ENCODE results near the gene CBY2.

The CBY2 gene

DNA sequence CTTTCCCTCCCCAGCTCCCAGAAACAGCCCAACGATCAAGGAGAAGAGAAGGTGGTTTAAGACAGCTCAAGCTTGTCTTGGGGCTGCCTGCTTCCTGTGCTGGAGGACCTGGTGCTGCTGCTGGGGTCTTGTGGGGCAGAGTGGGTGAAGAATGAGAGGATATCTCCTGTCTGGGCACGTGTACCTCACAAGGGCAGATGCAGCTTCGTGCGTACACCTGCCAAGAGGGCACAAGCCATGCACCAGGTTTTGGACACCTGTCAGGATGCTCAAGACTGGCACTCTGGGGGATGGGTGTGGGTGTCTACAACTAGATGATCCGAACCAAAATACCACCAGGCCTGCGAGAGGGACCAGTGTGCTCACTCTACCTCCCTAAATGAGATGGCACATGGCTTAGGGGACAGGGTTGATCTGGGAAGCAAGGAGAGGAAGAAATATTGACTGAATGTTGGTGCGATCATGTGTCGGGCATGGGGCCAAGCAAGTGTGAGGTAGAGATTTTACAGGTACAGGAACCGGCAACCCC is 2.2 kb downstream of the CBY2 start:
- no peak for DNase-seq

DNA sequence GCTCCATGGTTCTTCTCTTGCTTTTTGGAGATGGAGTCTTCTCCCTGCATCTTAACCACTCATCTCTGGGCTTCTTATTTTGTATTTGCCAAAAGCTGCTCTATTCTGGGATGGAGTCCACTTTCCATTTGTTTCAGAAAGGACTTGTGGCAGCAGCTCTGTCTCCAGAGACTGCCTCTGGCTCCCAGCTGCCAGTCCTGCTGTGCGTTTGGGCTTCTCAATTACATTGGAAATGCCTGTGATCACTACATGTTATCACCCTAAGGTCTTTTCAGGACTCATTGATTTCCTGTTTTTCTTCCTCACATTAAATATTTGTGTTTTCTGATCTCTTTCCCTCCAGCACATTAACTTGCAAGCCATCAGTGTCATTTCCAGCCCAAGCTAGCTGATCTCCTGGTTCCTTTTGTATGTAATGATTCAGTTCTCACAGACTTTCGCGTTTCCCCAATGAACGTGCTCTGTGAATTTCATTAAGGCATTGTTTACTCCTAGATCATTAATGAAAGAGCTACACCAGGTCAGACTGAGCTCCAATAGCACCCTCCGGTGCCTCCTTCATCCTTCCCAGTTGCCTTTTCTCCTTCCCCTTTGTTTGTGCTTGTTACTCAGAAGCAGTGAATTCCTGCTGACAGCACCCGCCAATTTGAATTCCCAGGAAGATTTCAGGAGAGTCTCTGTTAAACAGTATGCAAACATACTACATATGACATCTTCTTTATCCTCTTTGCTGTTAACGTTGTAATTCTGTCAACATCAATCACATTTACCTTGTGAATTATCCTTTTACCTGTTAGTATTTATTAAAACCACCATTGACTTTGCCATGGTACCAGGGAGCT is 3.0 kb downstream of the CBY2 start:
- DNase-seq: no peak

DNA sequence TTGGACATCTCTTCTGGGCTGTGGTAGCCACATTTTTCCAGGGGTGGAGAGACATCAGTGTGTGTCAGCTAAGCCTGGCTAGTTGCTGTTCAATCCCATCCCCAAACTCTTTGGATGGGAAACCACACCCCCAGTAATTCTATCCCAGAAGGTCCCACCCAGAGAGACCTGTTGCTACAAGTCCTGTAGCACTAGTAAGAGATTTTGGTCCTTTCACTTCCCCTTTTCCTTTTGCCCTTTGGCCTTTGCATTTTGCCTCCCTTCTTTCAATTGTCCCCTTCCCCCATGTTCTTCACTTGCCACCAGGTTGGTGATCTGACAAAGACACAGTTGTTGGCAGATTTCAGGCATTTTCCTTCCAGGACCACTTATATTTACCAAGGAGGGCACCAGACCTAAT is 3.8 kb downstream of the CBY2 start:
- DNase-seq: no peak

DNA sequence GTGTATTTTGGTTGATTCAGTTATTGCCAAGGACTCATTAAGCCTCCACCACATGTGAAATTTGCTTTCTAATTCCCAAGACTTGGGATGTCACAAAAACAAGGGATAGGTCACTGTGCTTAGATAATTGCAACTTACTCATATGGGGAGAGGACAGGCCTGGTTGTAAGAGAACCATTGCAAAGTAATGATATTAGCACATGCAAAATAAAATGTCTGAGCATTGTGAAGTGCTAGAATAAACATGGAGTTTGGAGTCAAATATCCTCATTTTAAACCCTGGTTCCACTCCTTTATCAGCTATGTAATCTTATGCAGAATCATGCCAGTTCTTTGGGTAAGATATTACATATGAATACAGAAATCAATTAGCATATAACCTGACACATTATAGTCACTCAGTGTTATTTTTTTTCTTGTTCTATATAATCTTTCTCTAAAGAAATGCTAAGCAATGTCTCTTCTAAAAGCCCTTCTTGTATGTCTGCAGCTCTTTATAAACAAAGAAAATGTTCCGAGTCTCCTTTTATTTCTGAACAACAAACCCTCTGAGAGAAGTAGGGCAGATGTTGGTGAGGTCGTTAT is 5.5 kb downstream of the CBY2 start:
- DNase-seq: no peak

DNA sequence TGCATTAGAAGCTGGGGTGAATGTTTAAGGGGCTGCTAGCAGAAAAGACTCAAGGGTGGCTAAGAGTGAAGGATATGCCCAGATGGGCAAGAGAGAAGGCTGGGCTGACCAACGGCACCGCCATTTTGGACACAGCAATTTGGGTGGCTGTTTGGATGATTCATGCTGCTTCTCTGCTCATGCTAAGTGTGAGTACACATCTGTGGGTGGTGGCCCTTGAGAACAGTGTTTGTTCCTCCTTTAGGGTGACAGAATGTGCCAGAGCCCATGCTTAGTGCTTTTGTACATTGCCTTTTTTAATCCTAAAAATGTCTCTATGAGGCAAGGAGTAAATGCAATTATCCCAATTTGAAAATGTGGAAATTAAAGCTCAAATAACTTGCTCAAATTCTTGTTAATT is 9.8 kb downstream of the CBY2 start:
- DNase-seq: no peak

DNA sequence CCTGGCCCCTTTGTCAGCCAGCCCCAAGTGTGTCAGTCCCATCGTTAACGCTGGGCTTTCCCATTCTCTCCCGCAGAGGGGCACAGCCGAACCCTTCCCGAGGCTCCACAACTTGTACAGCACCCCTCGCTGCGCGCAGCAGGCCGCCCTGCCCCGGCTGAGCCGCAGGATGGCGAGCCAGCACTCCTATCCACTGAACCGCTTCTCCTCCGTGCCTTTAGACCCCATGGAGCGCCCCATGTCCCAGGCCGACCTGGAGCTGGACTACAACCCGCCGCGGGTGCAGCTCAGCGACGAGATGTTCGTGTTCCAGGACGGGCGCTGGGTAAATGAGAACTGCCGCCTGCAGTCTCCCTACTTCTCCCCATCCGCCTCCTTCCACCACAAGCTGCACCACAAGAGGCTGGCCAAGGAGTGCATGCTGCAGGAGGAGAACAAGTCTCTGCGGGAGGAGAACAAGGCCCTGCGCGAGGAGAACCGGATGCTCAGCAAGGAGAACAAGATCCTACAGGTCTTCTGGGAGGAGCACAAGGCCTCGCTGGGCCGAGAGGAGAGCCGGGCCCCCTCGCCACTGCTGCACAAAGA is 11.1 kb downstream of the CBY2 start:
- no peak for DNase-seq

DNA sequence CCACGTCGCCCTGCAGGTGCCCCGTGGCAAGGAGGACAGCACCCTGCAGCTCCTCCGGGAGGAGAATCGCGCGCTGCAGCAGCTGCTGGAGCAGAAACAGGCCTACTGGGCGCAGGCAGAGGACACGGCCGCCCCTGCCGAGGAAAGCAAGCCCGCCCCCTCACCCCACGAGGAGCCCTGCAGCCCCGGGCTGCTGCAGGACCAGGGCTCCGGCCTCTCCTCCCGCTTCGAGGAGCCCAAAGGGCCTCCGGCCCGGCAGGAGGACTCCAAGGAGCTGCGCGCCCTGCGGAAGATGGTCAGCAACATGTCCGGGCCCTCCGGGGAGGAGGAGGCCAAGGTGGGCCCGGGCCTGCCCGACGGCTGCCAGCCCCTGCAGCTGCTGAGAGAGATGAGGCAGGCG is 11.6 kb downstream of the CBY2 start:
- no peak for DNase-seq

DNA sequence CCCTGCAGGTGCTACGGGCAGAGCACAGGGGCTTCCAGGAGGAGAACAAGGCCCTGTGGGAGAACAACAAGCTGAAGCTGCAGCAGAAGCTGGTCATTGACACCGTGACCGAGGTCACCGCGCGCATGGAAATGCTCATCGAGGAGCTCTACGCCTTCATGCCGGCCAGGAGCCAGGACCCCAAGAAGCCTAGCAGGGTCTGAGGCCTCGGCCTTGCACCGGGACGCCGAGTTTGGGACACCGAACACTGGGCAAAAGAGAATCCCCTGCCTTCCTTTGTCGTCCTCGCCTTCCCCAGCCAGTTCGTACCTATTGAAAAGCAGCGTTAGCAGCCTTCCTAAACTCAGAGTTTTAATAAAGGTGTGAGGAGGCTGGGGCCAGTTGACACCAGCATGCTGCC is 12.1 kb downstream of the CBY2 start:
- DNase-seq: no peak

DNA sequence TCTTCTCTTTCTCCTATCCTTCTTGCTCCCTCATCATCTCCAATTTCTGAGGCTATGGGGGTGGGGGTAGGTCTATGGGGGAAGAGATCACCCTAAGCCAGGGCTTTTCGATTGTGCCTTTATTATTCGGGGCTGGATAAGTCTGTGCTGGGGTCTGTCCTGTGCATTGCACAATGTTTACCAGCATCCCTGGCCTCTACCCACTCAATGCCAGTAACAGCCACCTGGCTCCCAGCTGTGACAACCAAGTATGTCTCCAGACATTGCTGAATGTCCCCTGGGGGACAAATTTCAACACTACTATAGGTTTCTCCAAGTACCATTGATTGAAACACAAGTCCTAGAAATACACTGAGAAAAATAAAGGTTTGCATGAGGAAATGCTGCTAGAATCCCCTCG is 13.2 kb downstream of the CBY2 start:
- no peak for DNase-seq

DNA sequence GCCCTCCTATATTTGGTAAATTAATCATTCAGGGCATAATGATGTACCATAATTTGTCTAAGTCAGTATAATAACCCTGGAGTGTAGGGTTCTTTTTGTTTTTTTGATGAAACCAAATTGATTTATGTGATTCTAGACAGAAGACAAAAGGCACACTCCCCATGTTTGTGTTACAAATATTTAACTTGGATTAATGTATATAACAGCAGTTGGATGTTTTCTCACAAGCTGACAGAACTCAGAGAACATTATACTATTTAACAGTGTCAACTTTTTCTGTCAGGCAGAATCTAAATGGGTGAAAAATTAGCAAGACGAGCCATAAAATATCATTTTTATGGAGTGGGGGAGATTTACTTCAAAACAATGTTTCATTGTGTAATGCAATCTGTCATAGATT is 15.2 kb downstream of the CBY2 start:
- no peak for DNase-seq

DNA sequence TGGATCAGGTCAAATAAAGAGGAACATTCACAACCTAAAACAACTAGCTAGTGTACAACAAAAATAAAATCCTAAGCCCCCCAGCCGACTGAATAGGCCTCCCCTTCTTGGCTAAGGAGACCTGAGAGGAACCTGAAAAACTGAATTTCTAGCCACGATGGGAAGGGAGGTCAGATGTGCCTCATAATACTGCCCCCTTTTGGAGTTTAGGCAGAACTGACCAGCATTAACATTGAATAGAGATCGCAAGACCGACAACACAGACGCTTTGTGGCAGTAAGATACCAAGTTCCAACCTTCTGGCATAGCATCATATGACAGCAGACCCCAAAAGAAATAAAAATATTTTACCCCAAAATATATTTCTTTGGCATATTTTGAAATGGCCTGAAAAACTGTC is 15.9 kb downstream of the CBY2 start:
- no peak for DNase-seq

DNA sequence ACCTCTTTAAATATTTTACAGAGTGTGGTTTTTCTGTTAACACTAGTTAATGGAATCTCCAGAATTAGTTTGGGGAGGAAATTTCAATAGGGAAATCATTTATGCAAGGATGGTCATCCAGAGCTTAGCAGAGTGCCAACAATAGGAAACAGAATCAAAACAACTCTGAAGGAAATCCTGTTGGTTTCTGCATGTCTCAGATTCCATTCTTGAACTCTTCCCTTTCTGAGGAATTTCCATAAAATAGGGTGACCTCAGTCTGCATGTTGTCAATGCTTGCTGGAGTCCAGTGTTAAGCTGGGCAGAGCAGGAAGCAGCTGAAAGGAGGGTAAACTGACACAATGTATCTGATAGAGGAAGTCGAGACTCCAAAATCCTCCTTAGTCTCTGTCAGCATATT is 16.9 kb downstream of the CBY2 start:
- DNase-seq: no peak

DNA sequence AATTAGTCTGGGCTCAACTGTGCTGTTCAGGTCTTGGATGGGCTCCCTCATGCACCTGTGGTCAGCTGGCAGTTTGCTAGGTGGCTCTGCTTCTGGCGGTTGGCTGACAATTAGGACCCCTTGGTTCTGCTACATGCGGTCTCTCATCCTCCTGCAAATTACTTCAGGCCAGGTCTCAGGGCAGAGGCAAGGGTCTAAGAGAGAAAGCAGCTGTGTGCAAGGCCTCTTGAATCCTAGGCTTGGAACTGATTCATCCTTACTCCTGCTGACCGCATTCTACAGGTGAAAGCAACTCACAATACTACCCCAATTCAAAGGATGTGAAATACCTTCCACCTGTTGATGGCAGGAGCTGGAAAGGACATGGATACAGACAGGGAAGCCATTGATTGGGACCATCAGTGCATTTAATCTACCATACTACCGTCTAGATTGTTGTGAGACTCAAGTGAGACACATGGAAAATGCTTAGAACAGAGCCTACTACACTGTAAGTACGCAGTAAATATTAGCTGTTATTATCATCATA is 19.1 kb downstream of the CBY2 start:
- no peak for DNase-seq

DNA sequence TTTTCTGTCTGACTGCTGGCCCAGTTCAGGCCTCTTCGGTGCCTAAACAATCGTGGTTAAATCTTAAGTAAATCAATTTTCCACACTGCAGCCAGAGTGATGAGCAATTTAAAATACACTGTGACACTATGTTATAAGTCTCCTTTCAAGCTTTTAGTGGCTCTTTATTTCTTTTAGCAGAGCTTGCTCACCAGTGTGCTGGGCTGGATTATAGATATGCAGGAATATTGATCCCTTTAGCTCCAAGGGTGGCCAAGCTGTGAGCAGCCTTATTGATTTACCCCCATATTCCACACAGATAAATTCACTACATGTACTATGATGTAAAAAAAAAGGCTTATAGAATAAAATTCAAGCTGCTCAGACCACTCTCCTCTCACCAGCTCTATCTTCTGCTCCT is 21.7 kb downstream of the CBY2 start:
- no peak for DNase-seq

DNA sequence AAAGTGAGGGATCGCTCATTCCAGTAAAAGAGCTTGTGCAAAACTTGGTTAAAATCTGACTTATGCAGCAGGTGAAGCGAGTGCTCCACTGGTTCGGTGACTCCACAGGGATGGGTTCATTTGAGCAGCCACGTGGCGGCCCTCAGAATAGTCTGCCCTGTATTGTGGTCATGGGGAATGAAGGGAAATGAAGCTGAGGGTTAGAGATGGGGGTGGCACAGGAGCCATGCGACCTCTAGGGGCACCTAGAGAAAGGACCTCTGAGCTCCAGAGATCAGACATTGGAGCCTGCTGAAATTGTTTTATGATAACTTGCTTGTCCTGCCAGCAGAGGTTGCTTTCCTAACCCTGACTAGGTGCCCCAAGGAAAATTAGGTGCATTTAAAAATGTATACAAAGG is 26.6 kb downstream of the CBY2 start:
- DNase-seq: no peak

DNA sequence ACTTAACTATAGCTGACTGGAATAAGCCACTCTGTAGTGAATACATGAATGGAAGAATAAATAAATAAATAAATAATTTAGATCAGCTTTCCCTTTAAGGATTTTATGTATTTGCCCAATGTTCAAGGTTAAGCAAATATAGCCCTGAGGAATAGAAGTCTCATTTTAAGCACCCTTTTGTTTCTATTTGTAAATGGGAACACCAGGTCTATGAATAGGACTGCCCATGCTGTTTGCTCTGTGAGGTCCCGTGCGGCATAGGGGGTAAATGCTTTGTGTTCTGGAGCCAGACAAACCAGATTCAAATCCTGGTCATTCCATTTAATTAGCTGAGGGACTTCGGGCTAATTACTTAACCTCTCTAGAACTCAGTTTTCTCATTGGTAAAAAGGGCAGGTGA is 29.3 kb downstream of the CBY2 start:
- DNase-seq: no peak

DNA sequence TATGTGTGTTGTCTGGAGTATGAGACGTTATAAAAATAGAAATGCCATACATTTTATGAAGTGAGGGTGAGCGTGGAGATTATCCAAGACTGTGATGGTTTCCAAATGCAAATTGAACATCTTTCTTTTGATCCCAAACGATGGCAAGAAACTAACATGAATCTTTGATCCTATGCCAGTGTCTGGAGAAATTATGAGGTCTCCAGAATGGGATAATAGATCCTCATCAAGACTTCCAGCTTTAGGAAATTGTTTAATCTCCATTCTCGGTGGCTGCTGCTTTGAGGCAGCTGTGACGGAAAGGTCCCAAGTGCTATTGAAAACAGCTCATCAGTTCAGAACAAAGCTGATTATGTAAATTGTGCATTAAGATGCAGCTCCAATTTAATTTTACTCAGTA is 30.8 kb downstream of the CBY2 start:
- DNase-seq: no peak

DNA sequence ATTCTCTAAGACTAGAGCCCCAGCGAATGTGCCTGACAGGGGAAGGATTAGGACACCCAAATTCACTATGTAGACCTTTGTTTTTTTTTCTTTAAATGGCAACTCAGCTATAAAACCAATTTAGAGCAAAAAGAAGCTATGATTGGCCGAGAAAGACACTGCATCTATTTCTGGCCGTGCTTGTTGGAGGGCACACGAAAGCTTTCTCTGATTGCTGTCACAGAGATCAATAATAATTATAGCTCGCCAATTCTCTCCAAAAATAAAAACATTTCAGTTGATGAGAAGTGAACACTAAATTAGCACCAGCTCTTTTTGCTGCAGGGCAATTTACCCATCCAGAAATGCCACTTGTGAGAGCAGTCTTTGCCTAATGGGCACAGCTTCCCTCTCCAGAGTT is 31.2 kb downstream of the CBY2 start:
- no peak for DNase-seq

DNA sequence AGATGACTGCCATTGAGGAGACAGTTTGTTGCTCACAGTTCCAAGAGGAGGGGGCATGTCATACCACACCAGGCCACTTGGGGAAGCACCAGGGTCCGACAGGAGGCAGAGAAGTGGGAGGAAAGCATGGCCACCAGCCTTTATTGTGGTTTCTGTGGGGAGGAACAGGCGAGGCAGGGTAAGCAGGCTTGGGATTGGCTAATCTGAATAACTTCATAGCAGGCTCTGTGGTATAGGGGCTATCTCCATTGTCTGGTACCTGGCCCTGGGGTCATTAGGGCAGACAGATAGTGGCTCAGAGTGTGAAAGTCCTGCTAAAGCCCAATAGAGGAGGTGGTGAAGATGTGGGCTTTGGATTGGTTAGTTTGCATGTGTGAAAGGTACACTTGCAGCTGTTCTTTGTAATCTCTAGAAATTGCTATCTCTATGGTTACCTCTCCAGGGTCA is 35.5 kb downstream of the CBY2 start:
- no peak for DNase-seq

DNA sequence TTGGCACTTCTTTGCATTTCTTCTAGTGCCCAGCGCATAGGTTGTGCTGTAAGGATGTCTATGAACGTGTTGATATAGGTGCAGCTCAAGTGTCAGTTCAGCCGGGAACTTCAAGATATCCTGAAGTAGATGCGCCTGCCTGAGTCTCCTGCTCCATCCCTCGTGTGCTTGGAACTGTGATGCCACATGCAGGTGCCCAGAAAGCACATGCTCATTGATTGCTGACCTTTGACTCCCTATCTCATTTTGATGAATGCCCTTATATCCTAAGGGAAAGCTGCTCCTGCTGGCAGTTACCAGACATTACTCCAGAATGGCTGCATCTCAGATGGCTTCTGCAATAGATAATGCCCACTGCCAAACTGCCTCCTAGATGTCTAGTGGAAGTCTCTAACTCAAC is 40.9 kb downstream of the CBY2 start:
- DNase-seq: no peak

DNA sequence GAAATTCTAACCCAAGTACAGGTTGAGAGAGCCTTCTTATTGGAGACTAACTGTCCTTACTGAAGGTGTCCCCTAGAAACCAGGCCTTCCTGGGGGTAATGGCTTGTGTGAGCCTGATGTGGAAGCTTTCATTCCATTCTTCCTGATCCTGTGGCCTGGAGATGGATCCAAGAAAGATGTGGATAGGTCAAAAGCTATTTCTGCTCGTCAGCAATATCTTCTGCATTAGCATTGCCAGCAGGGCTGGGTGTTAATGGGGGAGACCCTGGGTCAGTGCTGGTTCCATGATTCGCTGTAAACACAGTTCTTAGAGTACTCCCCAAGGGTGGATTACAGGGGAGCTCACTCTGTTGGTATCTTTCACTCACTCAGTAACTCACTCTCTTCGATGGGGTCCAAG is 42.9 kb downstream of the CBY2 start:
- no peak for DNase-seq

DNA sequence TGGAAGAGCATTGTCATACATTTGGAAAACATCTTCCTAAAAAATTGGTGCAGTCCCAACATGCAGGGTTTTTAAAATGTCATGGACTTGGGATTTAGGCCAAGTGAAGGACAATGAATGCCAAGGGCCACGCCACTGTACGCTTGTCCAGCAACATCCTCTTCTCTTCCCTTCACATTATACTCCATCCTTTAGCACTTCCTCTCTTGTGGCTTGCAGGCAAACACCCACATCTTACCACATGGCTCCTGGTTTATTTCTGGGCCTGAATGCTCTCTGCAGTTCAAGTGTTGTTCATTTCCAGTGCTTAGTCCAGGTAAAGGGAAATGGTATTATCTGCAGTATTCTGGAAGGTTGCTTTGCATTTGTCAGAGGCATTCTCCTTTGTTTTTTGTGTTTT is 45.0 kb downstream of the CBY2 start:
- DNase-seq: no peak

DNA sequence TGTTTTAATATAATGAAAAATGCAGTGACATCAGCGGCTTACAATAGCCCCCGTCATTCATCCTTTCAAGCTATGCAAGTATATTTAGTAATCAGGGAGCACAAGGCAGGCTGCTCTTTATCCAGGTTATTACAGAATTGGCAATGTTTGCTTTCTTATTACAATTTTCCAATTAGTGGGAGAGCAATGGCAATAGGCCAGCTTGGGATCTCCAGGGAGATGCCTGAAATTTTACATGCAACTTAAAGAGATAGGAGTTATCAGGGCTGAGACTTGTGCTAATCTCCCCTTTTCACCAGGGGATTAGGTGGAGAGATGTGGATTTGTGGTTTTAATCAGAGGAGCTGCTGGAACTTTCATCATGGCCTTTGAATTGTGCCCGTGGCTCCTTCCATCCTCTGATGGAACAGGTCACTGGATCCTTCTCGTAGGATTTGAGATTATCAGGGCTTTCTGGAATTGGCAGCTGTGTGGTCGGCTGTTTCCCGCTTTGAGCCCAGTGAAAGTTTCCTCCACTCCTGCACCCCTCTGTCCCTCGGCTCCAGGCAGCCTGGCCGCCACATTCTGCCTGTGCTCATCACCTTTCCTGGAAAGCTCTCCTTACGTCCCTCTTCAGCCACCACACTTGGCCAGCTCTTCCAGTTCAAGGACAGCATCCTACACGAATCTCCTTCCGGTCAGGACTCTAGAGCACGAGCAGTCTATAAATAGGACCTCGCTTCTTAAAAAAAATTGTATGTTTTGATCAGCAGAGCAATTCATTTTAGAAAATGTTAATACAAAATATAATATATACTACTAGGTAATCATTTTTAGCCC is 47.0 kb downstream of the CBY2 start:
- no peak for DNase-seq

Data from activated CD4-positive, CD25-positive, alpha-beta regulatory T cell treated with anti-CD3 and anti-CD28 coated beads, Interleukin-2, amount 50 U/mL, for 72 hours (primary cell).